Measurements from ENCODE around the gene CFAP45. TPM values are rescaled to one million over a fixed set of nuclear protein-coding genes. Genes with fewer than 3 reads are reported as not detected.

Gene CFAP45
- total and polyA plus RNA-seq, 9 of the 15 experiments (the other 6 are each of a cell fraction or from before 2014, with no cell fraction given): 0.65 to 2.4 (median 1.5) TPM

DNA sequence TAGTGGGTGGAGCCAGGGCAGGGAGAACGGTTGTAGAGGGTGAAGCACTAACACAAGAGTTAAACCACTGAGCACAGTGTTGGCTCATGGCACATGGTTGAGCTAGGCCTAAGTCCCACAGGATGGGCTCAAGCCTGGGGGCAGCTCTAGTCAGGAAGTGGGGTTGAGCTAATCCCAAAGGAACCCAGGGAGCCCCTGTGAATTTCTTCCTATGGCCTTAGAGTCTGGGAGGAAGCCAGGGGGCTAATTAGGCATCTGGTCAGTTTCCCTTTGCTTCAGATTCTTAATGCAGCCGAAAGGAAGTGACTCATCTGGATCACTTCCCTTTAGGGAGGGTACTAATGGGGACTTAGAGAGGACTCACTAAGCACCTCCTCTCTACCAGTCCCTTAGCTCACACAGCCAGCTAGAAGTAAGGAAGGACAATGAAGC, 10.1 kb downstream of the CFAP45 start (continued):
- TF ChIP-seq MAFG (tag; conservative IDR thresholded peaks at IDR 0.05) (no peak), NUFIP1 (IDR thresholded peaks at IDR 0.05; ENCODE audit: partially characterized antibody) (no peak), E2F5 (CRISPR knock-in tag; IDR thresholded peaks at IDR 0.05) (no peak), RCOR1 (IDR thresholded peaks at IDR 0.05; ENCODE audit: borderline replicate concordance in 1 of 2, low read depth in 2 of 2, low read length in 2 of 2) (0 out of 4 replicates have a peak, but pooled peaks of 1 of the 2 experiments have one; percentile 19), PHF20 (IDR thresholded peaks at IDR 0.05; ENCODE audit: partially characterized antibody) (peak; percentile 27), MEF2D (tag; conservative IDR thresholded peaks at IDR 0.05; ENCODE audit: low read depth) (no peak), SAFB2 (IDR thresholded peaks at IDR 0.05; ENCODE audit: borderline replicate concordance, low read depth, low read length, severe bottlenecking) (no peak), ZNF586 (CRISPR knock-in tag; conservative IDR thresholded peaks at IDR 0.05) (no peak), STAT5B (CRISPR knock-in tag; IDR thresholded peaks at IDR 0.05) (no peak), SRSF3 (IDR thresholded peaks at IDR 0.05; ENCODE audit: insufficient read depth, low read length) (no peak), POLR2A (conservative IDR thresholded peaks at IDR 0.05) (no peak; the same call in 1 of the 2 replicates), HEY1 (CRISPR knock-in tag; IDR thresholded peaks at IDR 0.05; ENCODE audit: borderline replicate concordance) (no peak), KAT7 (CRISPR knock-in tag; IDR thresholded peaks at IDR 0.05; ENCODE audit: borderline replicate concordance) (no peak), VEZF1 (CRISPR knock-in tag; IDR thresholded peaks at IDR 0.05) (peak; percentile 57; the same call in 1 of the 2 replicates), SPI1 (IDR thresholded peaks at IDR 0.05; ENCODE audit: borderline replicate concordance, low read depth, low read length) (peak; percentile 89), STAT5A (IDR thresholded peaks at IDR 0.05; ENCODE audit: borderline replicate concordance, low read length) (no peak), RAD21 (CRISPR knock-in tag; conservative IDR thresholded peaks at IDR 0.05 in 1 of 2, IDR thresholded peaks at IDR 0.05 in 1 of 2) (no peak), FIP1L1 (IDR thresholded peaks at IDR 0.05; ENCODE audit: low read depth, low read length, poor library complexity, severe bottlenecking) (no peak)
- TF ChIP-seq, protein P1, sequence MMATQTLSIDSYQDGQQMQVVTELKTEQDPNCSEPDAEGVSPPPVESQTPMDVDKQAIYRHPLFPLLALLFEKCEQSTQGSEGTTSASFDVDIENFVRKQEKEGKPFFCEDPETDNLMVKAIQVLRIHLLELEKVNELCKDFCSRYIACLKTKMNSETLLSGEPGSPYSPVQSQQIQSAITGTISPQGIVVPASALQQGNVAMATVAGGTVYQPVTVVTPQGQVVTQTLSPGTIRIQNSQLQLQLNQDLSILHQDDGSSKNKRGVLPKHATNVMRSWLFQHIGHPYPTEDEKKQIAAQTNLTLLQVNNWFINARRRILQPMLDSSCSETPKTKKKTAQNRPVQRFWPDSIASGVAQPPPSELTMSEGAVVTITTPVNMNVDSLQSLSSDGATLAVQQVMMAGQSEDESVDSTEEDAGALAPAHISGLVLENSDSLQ (IDR thresholded peaks at IDR 0.05): no peak
- TF ChIP-seq, protein P2, sequence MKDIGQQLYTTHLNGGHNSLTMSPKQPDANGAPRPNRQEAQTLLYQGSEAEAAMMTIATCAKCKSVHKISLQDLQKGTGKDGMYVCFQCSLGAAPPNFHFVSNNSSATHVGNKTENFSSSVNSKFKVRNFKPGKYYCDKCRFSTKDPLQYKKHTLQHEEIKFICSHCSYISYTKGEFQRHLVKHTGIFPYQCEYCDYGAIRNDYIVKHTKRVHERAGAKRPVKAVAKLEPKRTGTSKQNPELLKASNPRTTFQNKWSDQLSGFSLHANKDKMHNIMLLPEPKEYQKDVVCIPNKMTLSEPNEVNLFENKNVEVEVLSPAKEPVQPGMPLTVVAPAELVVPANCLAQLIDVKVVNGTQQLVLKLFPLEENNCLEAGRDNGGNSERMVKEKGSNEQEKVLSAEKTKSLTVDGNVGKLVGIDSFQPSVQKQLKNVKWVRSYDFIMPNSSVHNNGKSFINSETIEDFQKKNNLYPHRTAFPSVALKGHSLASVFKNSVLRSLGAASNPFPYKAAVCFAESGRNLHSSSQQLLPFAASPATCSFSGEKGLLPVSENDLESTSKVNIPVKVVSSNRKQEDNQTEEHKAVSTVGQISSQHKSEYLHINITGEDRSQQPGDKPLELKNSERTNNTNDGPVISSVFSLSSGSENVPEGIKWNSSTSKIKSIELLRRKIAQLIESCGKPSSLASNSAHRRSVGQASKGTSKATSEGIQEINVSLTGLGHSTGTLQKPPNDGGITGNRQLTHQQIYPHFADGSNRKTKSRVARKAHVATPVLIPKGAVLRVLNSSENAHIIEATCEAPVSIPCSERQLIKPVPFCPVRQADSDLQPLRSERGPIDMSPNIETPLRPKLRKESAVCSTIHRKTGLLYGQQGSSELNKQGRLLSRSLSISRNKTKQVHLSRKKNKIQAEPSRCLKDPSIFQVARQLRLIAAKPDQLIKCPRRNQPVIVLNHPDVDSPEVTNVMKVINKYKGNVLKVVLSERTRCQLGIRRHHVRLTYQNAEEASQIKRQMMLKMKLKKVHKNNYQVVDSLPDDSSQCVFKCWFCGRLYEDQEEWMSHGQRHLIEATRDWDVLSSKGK (CRISPR knock-in tag; IDR thresholded peaks at IDR 0.05): no peak
- TF ChIP-seq, protein P3, sequence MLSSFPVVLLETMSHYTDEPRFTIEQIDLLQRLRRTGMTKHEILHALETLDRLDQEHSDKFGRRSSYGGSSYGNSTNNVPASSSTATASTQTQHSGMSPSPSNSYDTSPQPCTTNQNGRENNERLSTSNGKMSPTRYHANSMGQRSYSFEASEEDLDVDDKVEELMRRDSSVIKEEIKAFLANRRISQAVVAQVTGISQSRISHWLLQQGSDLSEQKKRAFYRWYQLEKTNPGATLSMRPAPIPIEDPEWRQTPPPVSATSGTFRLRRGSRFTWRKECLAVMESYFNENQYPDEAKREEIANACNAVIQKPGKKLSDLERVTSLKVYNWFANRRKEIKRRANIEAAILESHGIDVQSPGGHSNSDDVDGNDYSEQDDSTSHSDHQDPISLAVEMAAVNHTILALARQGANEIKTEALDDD (IDR thresholded peaks at IDR 0.05): peak; percentile 80

Data from K562 (cell line).